ENCODE data around the gene PMPCB.

The PMPCB gene

GRCh38 chr7:103336761-103337160 is 39.5 kb downstream of the PMPCB start:
- no peak for DNase-seq

GRCh38 chr7:103338864-103339263 is 41.6 kb downstream of the PMPCB start:
- DNase-seq: no peak

GRCh38 chr7:103341466-103341865 is 44.2 kb downstream of the PMPCB start:
- DNase-seq: peak in 1 of 6 experiments; percentile 2

DNA sequence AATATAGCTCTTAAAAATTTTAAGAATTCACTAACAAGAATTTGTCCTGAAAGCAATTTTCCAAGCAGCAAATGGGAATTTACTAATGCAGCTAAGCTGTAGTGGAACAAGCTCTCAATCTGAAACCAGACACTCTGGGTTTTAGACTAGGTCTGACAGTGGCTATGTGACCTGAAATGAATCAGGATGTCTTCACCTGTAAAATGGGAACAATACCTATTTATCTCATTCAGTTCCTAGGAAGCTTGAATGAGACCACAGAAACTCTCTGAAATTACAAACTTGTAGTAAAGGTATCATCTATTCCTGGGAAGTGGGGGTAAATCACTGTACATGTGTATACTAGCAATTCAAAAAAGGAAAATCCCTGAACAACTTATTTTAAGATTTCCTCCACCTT is 46.1 kb downstream of the PMPCB start:
- no peak for DNase-seq

- peak in 5 of 6 experiments; percentile 27 to 62 (median 52) for DNase-seq
Observed at GRCh38 chr7:103343758-103344452, 46.7 kb downstream of the PMPCB start.

GRCh38 chr7:103344453-103345149 is 47.4 kb downstream of the PMPCB start, which contains the start of gene DNAJC2:
TSS of gene DNAJC2 (minus strand) at chr7:103344767. CDS start at chr7:103344622, 145 bp downstream.
- DNase-seq: peak; percentile 70 to 88 (median 82)

DNA sequence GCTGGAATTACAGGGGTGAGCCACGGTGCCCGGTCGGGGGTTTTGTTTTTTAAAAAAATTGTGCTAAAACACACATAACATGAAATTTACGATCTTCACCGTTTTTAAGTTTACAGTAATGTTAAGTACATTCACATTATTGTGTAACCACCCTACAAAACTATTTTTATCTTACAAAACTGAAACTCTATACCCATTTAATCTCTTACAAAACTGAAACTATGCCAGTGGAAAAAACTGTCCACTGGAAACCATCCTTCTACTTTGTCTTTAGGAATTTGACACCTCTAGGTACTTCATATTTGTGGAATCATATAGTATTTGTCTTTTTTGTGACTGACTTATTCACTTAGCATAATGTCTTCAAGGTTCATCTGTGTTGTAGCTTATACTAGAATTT is 49.2 kb downstream of the PMPCB start:
- no peak for DNase-seq

DNA sequence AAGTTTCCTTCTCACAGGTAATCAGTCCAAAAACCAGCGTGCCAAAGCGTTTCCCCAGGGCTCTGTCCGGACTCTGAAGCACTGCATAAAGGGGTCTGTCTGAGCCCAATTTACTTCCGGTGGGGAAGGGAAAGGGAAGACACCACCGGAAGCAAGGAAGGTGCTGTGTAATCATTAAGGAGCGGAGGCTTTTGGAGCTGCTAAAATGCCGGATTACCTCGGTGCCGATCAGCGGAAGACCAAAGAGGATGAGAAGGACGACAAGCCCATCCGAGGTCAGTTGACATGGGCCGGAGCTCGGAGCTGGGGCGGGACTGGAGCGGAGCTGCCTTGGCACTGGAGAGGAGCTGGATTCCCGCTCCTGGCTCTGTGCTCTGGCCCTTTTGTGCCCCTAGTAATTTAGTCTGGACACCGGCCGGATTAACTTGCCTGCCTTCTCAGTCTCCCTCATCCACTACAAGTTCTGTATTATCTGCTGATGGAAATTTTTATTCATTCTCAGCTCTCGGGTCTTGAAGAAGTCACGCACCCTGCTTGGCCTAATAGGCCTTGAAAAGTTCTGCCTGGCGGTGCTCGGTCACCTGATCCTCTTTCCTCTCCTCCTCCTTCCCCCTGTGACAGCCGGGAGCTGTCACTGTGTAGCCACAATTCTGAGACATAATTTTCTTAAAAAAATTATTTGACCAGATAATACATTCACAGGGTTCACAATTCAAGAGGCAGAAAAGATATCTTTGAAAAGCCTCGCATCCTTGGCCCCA is 50.5 kb downstream of the PMPCB start, which contains the start of gene PSMC2:
TSS of gene PSMC2 (plus strand) at position 137 of the 761 bp plus-strand sequence. CDS start at position 206, 69 bp downstream.
- DNase-seq: peak; percentile 64 to 87 (median 76)

DNA sequence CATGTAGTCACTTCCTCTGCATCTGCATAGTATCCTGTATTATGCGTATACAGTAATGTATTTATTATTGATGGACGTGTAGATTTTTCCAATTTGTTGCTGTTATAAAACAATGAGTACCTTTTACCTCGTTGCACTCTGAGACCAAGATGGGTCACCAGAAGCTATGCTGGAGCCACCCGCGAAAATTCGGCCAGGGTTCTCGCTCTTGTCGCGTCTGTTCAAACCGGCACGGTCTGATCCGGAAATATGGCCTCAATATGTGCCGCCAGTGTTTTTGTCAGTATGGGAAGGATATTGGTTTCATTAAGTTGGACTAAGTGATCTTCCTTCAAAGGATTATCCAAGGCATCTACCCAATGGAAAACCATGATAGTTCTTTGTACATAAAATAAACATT is 51.2 kb downstream of the PMPCB start:
- no peak for DNase-seq

GRCh38 chr7:103348959-103349358 is 51.7 kb downstream of the PMPCB start:
- DNase-seq: no peak

GRCh38 chr7:103349805-103350204 is 52.6 kb downstream of the PMPCB start:
- no peak for DNase-seq

All from stimulated activated naive CD4-positive, alpha-beta T cell (primary cell).